Measurements from ENCODE around the gene SYT15.

SYT15 gene

GRCh38 chr10:46553238-46554049 is 25.5 kb upstream of the SYT15 start:
- Histone ChIP-seq H2AFZ (ENCODE audit: low read length, unreplicated experiment) (no peak overlapping the region), H3K4me3 (ENCODE audit: low read depth, low read length) (no peak overlapping the region), H3K79me2 (ENCODE audit: control insufficient read depth, insufficient read depth, low read length, unreplicated experiment) (no peaks in the 10 kb centered on the region), H3K4me1 (ENCODE audit: control insufficient read depth, insufficient read depth, low read length, unreplicated experiment) (no peaks in the 10 kb centered on the region), H3K27me3 (ENCODE audit: insufficient read depth, low read length) (peaks cover 44% of the 10 kb centered on the region), H3K36me3 (ENCODE audit: insufficient read depth, low read length) (no peaks in the 10 kb centered on the region), H3K27ac (ENCODE audit: low read depth, low read length) (no peak overlapping the region)

GRCh38 chr10:46554166-46554781 is 24.7 kb upstream of the SYT15 start:
- Histone ChIP-seq H3K27me3 (ENCODE audit: insufficient read depth, low read length) (peaks cover 52% of the 10 kb centered on the region), H3K4me3 (ENCODE audit: low read depth, low read length) (no peak overlapping the region), H3K36me3 (ENCODE audit: insufficient read depth, low read length) (no peaks in the 10 kb centered on the region), H2AFZ (ENCODE audit: low read length, unreplicated experiment) (no peak overlapping the region), H3K27ac (ENCODE audit: low read depth, low read length) (no peak overlapping the region), H3K79me2 (ENCODE audit: control insufficient read depth, insufficient read depth, low read length, unreplicated experiment) (no peaks in the 10 kb centered on the region), H3K4me1 (ENCODE audit: control insufficient read depth, insufficient read depth, low read length, unreplicated experiment) (no peaks in the 10 kb centered on the region)

- H3K27ac ChIP-seq (ENCODE audit: low read depth, low read length): no peak overlapping the region
- H3K4me1 ChIP-seq (ENCODE audit: control insufficient read depth, insufficient read depth, low read length, unreplicated experiment): no peaks in the 10 kb centered on the region
- H3K27me3 ChIP-seq (ENCODE audit: insufficient read depth, low read length): peaks cover 63% of the 10 kb centered on the region
- H2AFZ ChIP-seq (ENCODE audit: low read length, unreplicated experiment): no peak overlapping the region
- H3K79me2 ChIP-seq (ENCODE audit: control insufficient read depth, insufficient read depth, low read length, unreplicated experiment): no peaks in the 10 kb centered on the region
- no peaks in the 10 kb centered on the region for H3K36me3 ChIP-seq (ENCODE audit: insufficient read depth, low read length)
- no peak overlapping the region for H3K4me3 ChIP-seq (ENCODE audit: low read depth, low read length)
Observed at GRCh38 chr10:46555366-46555712, 23.6 kb upstream of the SYT15 start.

- Histone ChIP-seq H3K4me1 (ENCODE audit: control insufficient read depth, insufficient read depth, low read length, unreplicated experiment) (no peaks in the 10 kb centered on the region), H3K27ac (ENCODE audit: low read depth, low read length) (no peak overlapping the region), H3K79me2 (ENCODE audit: control insufficient read depth, insufficient read depth, low read length, unreplicated experiment) (no peaks in the 10 kb centered on the region), H3K4me3 (ENCODE audit: low read depth, low read length) (peak overlapping the region; percentile 64), H2AFZ (ENCODE audit: low read length, unreplicated experiment) (no peak overlapping the region), H3K36me3 (ENCODE audit: insufficient read depth, low read length) (no peaks in the 10 kb centered on the region), H3K27me3 (ENCODE audit: insufficient read depth, low read length) (peaks cover 69% of the 10 kb centered on the region)
Observed at GRCh38 chr10:46555713-46556514, 23.0 kb upstream of the SYT15 start.

GRCh38 chr10:46556515-46557318 is 22.2 kb upstream of the SYT15 start, which contains the start of gene GPRIN2:
TSS of gene GPRIN2 (minus strand) at chr10:46556658. CDS start at chr10:46550736, 5,922 bp downstream.
- Histone ChIP-seq H3K4me1 (ENCODE audit: control insufficient read depth, insufficient read depth, low read length, unreplicated experiment) (no peaks in the 10 kb centered on the region), H3K79me2 (ENCODE audit: control insufficient read depth, insufficient read depth, low read length, unreplicated experiment) (no peaks in the 10 kb centered on the region), H3K27ac (ENCODE audit: low read depth, low read length) (no peak within 1 kb of the TSS), H3K36me3 (ENCODE audit: insufficient read depth, low read length) (no peaks in the 10 kb centered on the region), H3K4me3 (ENCODE audit: low read depth, low read length) (peak within 1 kb of the TSS; percentile 64), H2AFZ (ENCODE audit: low read length, unreplicated experiment) (no peak within 1 kb of the TSS), H3K27me3 (ENCODE audit: insufficient read depth, low read length) (peaks cover 73% of the 10 kb centered on the region)

GRCh38 chr10:46557319-46558121 is 21.4 kb upstream of the SYT15 start:
- Histone ChIP-seq H3K79me2 (ENCODE audit: control insufficient read depth, insufficient read depth, low read length, unreplicated experiment) (no peaks in the 10 kb centered on the region), H2AFZ (ENCODE audit: low read length, unreplicated experiment) (no peak overlapping the region), H3K27ac (ENCODE audit: low read depth, low read length) (no peak overlapping the region), H3K4me1 (ENCODE audit: control insufficient read depth, insufficient read depth, low read length, unreplicated experiment) (no peaks in the 10 kb centered on the region), H3K27me3 (ENCODE audit: insufficient read depth, low read length) (peaks cover 73% of the 10 kb centered on the region), H3K4me3 (ENCODE audit: low read depth, low read length) (no peak overlapping the region), H3K36me3 (ENCODE audit: insufficient read depth, low read length) (no peaks in the 10 kb centered on the region)

- Histone ChIP-seq H3K79me2 (ENCODE audit: control insufficient read depth, insufficient read depth, low read length, unreplicated experiment) (no peaks in the 10 kb centered on the region), H3K36me3 (ENCODE audit: insufficient read depth, low read length) (no peaks in the 10 kb centered on the region), H3K4me1 (ENCODE audit: control insufficient read depth, insufficient read depth, low read length, unreplicated experiment) (no peaks in the 10 kb centered on the region), H3K4me3 (ENCODE audit: low read depth, low read length) (no peak overlapping the region), H3K27ac (ENCODE audit: low read depth, low read length) (no peak overlapping the region), H2AFZ (ENCODE audit: low read length, unreplicated experiment) (no peak overlapping the region), H3K27me3 (ENCODE audit: insufficient read depth, low read length) (peaks cover 73% of the 10 kb centered on the region)
Observed at GRCh38 chr10:46558122-46558391, 20.9 kb upstream of the SYT15 start.

- Histone ChIP-seq H3K27me3 (ENCODE audit: insufficient read depth, low read length) (peaks cover 73% of the 10 kb centered on the region), H3K27ac (ENCODE audit: low read depth, low read length) (no peak overlapping the region), H3K79me2 (ENCODE audit: control insufficient read depth, insufficient read depth, low read length, unreplicated experiment) (no peaks in the 10 kb centered on the region), H3K4me3 (ENCODE audit: low read depth, low read length) (no peak overlapping the region), H3K4me1 (ENCODE audit: control insufficient read depth, insufficient read depth, low read length, unreplicated experiment) (no peaks in the 10 kb centered on the region), H2AFZ (ENCODE audit: low read length, unreplicated experiment) (no peak overlapping the region), H3K36me3 (ENCODE audit: insufficient read depth, low read length) (no peaks in the 10 kb centered on the region)
Observed at GRCh38 chr10:46558392-46559185, 20.3 kb upstream of the SYT15 start.

GRCh38 chr10:46559231-46559671 is 19.7 kb upstream of the SYT15 start:
- Histone ChIP-seq H3K27me3 (ENCODE audit: insufficient read depth, low read length) (peaks cover 70% of the 10 kb centered on the region), H3K27ac (ENCODE audit: low read depth, low read length) (no peak overlapping the region), H3K79me2 (ENCODE audit: control insufficient read depth, insufficient read depth, low read length, unreplicated experiment) (no peaks in the 10 kb centered on the region), H3K36me3 (ENCODE audit: insufficient read depth, low read length) (no peaks in the 10 kb centered on the region), H3K4me3 (ENCODE audit: low read depth, low read length) (no peak overlapping the region), H2AFZ (ENCODE audit: low read length, unreplicated experiment) (no peak overlapping the region), H3K4me1 (ENCODE audit: control insufficient read depth, insufficient read depth, low read length, unreplicated experiment) (no peaks in the 10 kb centered on the region)

Measured in ACC112 (cell line).